Measurements from ENCODE around the gene INSL6. TPM values are rescaled to one million over a fixed set of nuclear protein-coding genes. Genes with fewer than 3 reads are reported as not detected.

The INSL6 gene
- polyA plus RNA-seq = 0.51 TPM
- long read RNA-seq, donor 1 = 0 reads
- long read RNA-seq, donor 2 = 0 reads
- long read RNA-seq, donor 3 = 0 reads
- long read RNA-seq, donor 4 = 0 reads
- long read RNA-seq, donor 5 = 0 reads
- long read RNA-seq, donor 6 = 0 reads
- long read RNA-seq, donor 7 = 0 reads
- long read RNA-seq, donor 8 = 0 reads
- long read RNA-seq, donor 9, partial matches to known transcripts = 13 of 13 reads
- long read RNA-seq, donor 9, other reads (novel, unspliced or antisense) = 0 of 13 reads
- long read RNA-seq, donor 10 = 0 reads
- long read RNA-seq, donor 11 = 0 reads

- H3K4me1 ChIP-seq (ENCODE audit: control insufficient read depth, insufficient read depth, low read length) = no peaks in the 10 kb centered on the region
- H3K36me3 ChIP-seq (ENCODE audit: control insufficient read depth, insufficient read depth, low read length) = no peaks in the 10 kb centered on the region
- WGBS (ENCODE audit: insufficient coverage, low lambda C conversion rate) = 100% methylated on average over 3 of the region's 44 CpGs
- peaks cover 3% of the 10 kb centered on the region for H3K9me3 ChIP-seq (ENCODE audit: control insufficient read depth, low read depth, low read length)
- H3K27ac ChIP-seq (ENCODE audit: low read length) = no peak within 1 kb of the TSS
- DNase-seq = no peak
- H3K27me3 ChIP-seq (ENCODE audit: control insufficient read depth, insufficient read depth, low read length) = peaks cover 4% of the 10 kb centered on the region
- no peak within 1 kb of the TSS for H3K4me3 ChIP-seq (ENCODE audit: low read length)
These were observed at the start of gene INSL6 for GRCh38 chr9:5185220-5185840. Gene INSL6 (minus strand): TSS chr9:5185639. CDS start chr9:5185602, 37 bp downstream.

DNA sequence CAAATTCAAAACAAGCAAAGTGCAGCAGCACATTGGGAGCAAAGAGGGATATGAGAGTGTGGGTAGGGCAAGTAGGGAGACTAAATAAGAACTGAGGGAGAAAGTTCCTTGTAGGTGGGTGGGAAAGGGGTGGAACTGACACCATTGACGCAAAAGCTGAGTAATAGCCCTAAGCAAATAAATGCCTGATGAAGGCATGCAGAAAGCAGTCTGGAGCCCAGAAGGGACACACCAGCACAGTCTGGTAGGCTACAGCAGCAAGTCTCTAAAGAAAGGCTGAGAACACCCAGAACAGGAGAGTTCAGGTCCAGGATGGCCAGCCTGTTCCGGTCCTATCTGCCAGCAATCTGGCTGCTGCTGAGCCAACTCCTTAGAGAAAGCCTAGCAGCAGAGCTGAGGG lies 45.8 kb upstream of the INSL6 start, which contains the start of gene INSL4:
Gene INSL4 (plus strand): TSS at position 208 of the 400 bp plus-strand sequence. CDS start 105 bp downstream, at position 313.
- no CpG with 5 or more reads among the region's 2 CpGs for WGBS (ENCODE audit: insufficient coverage, low lambda C conversion rate)
- H3K27me3 ChIP-seq (ENCODE audit: control insufficient read depth, insufficient read depth, low read length) = no peaks in the 10 kb centered on the region
- no peak within 1 kb of the TSS for H3K4me3 ChIP-seq (ENCODE audit: low read length)
- no peak within 1 kb of the TSS for H3K27ac ChIP-seq (ENCODE audit: low read length)
- H3K36me3 ChIP-seq (ENCODE audit: control insufficient read depth, insufficient read depth, low read length) = no peaks in the 10 kb centered on the region
- no peaks in the 10 kb centered on the region for H3K4me1 ChIP-seq (ENCODE audit: control insufficient read depth, insufficient read depth, low read length)
- DNase-seq = no peak
- H3K9me3 ChIP-seq (ENCODE audit: control insufficient read depth, low read depth, low read length) = no peaks in the 10 kb centered on the region

- Histone ChIP-seq H3K4me1 (ENCODE audit: control insufficient read depth, insufficient read depth, low read length) (no peaks in the 10 kb centered on the region), H3K4me3 (ENCODE audit: low read length) (no peak overlapping the region), H3K36me3 (ENCODE audit: control insufficient read depth, insufficient read depth, low read length) (no peaks in the 10 kb centered on the region), H3K27me3 (ENCODE audit: control insufficient read depth, insufficient read depth, low read length) (no peaks in the 10 kb centered on the region), H3K9me3 (ENCODE audit: control insufficient read depth, low read depth, low read length) (no peaks in the 10 kb centered on the region), H3K27ac (ENCODE audit: low read length) (no peak overlapping the region)
- 60% methylated on average over 2 of the region's 10 CpGs for WGBS (ENCODE audit: insufficient coverage, low lambda C conversion rate)
- DNase-seq = no peak
These were observed 45.1 kb upstream of the INSL6 start for GRCh38 chr9:5230554-5230953.

GRCh38 chr9:5205071-5205470 lies 19.6 kb upstream of the INSL6 start:
- Histone ChIP-seq H3K9me3 (ENCODE audit: control insufficient read depth, low read depth, low read length) (no peaks in the 10 kb centered on the region), H3K36me3 (ENCODE audit: control insufficient read depth, insufficient read depth, low read length) (no peaks in the 10 kb centered on the region), H3K4me1 (ENCODE audit: control insufficient read depth, insufficient read depth, low read length) (no peaks in the 10 kb centered on the region), H3K4me3 (ENCODE audit: low read length) (no peak overlapping the region), H3K27ac (ENCODE audit: low read length) (no peak overlapping the region), H3K27me3 (ENCODE audit: control insufficient read depth, insufficient read depth, low read length) (no peaks in the 10 kb centered on the region)
- DNase-seq = no peak

GRCh38 chr9:5195463-5195862 lies 10.0 kb upstream of the INSL6 start:
- Histone ChIP-seq H3K27ac (ENCODE audit: low read length) (no peak overlapping the region), H3K9me3 (ENCODE audit: control insufficient read depth, low read depth, low read length) (no peaks in the 10 kb centered on the region), H3K4me1 (ENCODE audit: control insufficient read depth, insufficient read depth, low read length) (no peaks in the 10 kb centered on the region), H3K36me3 (ENCODE audit: control insufficient read depth, insufficient read depth, low read length) (no peaks in the 10 kb centered on the region), H3K27me3 (ENCODE audit: control insufficient read depth, insufficient read depth, low read length) (no peaks in the 10 kb centered on the region), H3K4me3 (ENCODE audit: low read length) (no peak overlapping the region)
- WGBS (ENCODE audit: insufficient coverage, low lambda C conversion rate) = no CpG with 5 or more reads among the region's 1 CpG
- DNase-seq = peak; percentile 7 to 32

DNA sequence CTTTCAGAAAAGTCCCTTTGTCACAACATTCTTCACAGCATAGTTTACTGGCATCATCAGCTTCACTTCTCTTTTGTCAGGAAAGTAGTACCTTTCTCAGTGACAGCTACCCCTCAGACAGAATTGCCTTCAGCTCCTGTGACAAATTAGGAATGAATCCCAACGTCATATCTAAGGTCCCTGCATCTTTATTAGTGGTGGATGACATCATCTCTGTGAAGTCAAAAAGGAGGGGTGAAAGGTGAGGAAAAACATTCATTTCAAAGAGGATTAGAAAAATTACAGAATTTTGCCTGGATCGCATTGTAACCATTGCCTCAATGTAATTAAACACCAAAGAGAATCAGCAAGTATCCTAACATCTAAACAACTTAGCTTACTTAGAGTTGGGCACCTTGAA lies 7.9 kb upstream of the INSL6 start:
- Histone ChIP-seq H3K36me3 (ENCODE audit: control insufficient read depth, insufficient read depth, low read length) (no peaks in the 10 kb centered on the region), H3K4me3 (ENCODE audit: low read length) (no peak overlapping the region), H3K27ac (ENCODE audit: low read length) (no peak overlapping the region), H3K27me3 (ENCODE audit: control insufficient read depth, insufficient read depth, low read length) (peaks cover 4% of the 10 kb centered on the region), H3K4me1 (ENCODE audit: control insufficient read depth, insufficient read depth, low read length) (no peaks in the 10 kb centered on the region), H3K9me3 (ENCODE audit: control insufficient read depth, low read depth, low read length) (no peaks in the 10 kb centered on the region)
- no peak for DNase-seq
- no CpG with 5 or more reads among the region's 2 CpGs for WGBS (ENCODE audit: insufficient coverage, low lambda C conversion rate)

DNA sequence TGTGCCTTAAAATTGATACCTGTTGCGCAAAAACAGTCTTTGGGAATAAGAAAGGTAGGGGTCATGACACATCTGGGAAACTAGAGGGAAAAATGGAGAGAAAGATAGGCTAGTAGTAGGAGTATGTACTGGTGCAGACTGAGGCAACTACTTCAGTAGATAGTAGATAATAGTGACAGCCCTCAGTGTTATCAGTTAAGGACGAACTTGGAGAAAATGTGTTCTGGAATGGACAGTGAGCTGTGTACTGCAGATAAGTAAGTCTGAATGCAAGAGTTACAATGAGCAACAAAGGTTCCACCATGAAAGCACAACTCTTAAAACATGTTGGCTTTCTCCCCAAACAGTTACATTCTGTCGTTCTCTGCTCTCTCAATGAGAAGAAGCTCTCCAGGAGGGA lies 6.5 kb upstream of the INSL6 start:
- 100% methylated on average over 1 of the region's 3 CpGs for WGBS (ENCODE audit: insufficient coverage, low lambda C conversion rate)
- H3K27ac ChIP-seq (ENCODE audit: low read length) = no peak overlapping the region
- no peak overlapping the region for H3K4me3 ChIP-seq (ENCODE audit: low read length)
- no peaks in the 10 kb centered on the region for H3K36me3 ChIP-seq (ENCODE audit: control insufficient read depth, insufficient read depth, low read length)
- peaks cover 4% of the 10 kb centered on the region for H3K27me3 ChIP-seq (ENCODE audit: control insufficient read depth, insufficient read depth, low read length)
- no peak for DNase-seq
- no peaks in the 10 kb centered on the region for H3K9me3 ChIP-seq (ENCODE audit: control insufficient read depth, low read depth, low read length)
- no peaks in the 10 kb centered on the region for H3K4me1 ChIP-seq (ENCODE audit: control insufficient read depth, insufficient read depth, low read length)

DNA sequence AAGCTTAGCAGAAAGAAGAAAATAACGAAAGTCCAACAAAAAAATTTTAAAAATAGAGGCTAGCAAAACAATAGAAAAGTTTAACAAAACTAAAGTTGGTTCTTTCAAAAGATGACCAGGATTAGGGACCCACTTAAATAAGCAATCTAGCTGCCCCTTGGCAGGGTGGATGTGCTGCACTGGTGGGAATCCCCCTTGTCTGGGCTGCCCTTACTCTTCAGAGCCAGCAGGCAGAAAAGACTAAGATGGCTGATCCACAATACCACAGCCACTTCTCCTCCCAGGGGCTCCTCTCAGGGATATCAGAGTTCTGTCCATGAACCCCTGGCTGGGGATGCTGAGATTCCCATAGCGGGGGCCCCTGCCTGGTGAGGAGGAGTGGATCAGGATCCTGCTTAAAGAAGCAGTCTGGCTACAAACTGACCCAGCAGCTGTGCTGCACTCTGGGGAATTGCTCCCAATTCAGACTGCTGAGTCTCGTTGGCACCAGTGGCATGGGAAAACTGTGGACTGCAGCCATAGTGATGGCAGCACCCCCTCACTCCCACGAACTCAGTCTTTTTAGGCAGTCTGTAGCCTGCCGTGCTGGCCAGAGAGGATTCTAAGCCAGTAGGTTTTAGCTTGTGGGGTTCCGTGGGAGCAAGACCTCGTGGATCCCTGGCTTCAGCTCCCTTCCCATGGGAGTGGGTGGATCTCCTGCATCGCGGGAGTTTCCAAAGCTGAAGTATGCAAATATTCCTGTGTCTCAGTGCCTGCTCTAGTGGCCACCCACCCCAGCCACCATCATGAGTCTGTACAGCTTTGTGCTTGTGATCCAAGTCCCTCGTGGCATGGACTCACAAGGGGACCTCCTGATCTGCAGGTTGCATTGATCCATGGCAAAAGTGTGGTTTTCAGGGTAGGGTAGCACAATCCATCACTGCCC lies 2.9 kb upstream of the INSL6 start:
- no peak for DNase-seq
- Histone ChIP-seq H3K27me3 (ENCODE audit: control insufficient read depth, insufficient read depth, low read length) (peaks cover 4% of the 10 kb centered on the region), H3K4me1 (ENCODE audit: control insufficient read depth, insufficient read depth, low read length) (no peaks in the 10 kb centered on the region), H3K4me3 (ENCODE audit: low read length) (no peak overlapping the region), H3K36me3 (ENCODE audit: control insufficient read depth, insufficient read depth, low read length) (no peaks in the 10 kb centered on the region), H3K9me3 (ENCODE audit: control insufficient read depth, low read depth, low read length) (peaks cover 3% of the 10 kb centered on the region), H3K27ac (ENCODE audit: low read length) (no peak overlapping the region)
- WGBS (ENCODE audit: insufficient coverage, low lambda C conversion rate) = 82% methylated on average over 1 of the region's 10 CpGs

DNA sequence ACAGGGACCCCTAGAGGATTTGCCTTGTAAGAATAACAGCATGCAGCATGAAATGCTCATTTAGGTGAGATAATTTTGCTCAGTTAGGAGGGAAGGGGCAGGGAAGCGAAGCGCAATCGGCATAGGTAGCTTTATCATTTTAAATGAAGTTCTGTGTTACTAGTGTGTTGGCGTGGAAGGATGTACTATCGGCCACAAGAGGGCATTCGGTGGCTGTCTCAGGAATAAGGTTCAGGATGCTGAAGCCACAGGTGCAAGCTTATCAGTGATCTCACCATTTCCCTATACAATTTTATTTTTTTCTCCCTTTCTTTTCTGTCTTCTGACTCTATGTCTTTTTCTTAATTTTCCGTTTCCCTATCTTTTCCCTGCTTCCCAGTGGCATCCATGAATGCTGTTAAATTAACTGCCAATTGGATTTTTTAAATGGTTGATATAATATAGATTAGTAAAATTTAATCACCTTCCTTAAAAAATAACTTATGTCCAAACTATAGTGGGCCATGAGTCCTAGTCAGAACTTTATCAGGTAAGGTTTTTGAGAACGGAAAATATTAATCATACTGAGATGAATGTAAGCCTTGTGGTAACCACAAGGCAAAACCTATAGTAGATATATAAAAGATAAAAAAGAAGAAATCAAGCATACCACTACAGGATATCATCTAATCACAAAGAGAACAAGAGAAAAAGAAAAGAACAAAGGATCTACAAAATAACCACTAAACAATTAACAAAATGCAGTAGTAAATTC lies 1.2 kb upstream of the INSL6 start:
- H3K9me3 ChIP-seq (ENCODE audit: control insufficient read depth, low read depth, low read length) = peaks cover 3% of the 10 kb centered on the region
- H3K27me3 ChIP-seq (ENCODE audit: control insufficient read depth, insufficient read depth, low read length) = peaks cover 4% of the 10 kb centered on the region
- no peaks in the 10 kb centered on the region for H3K36me3 ChIP-seq (ENCODE audit: control insufficient read depth, insufficient read depth, low read length)
- no peaks in the 10 kb centered on the region for H3K4me1 ChIP-seq (ENCODE audit: control insufficient read depth, insufficient read depth, low read length)
- H3K27ac ChIP-seq (ENCODE audit: low read length) = no peak overlapping the region
- no peak overlapping the region for H3K4me3 ChIP-seq (ENCODE audit: low read length)
- WGBS (ENCODE audit: insufficient coverage, low lambda C conversion rate) = 13% methylated on average over 5 of the region's 8 CpGs
- DNase-seq = peak; percentile 39 to 42

DNA sequence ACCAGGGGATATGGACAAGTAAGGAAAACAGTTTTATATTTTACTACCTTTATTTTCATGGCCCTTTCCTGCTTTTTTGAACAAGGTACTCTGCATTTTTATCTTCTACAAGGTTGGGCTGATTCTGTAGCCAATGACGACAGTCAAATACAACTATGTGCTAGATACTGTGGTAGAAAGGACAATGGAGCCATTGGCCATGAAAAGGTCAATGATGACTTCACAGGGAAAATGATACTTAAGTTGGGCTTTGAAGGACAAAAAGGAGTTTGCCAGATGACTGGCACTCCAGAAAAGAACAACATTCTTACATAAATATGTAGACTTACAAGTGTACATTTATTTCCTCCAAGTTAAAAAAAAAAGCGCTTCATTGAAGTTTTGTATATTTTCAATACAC lies 663 bp downstream of the INSL6 start:
- Histone ChIP-seq H3K36me3 (ENCODE audit: control insufficient read depth, insufficient read depth, low read length) (no peaks in the 10 kb centered on the region), H3K4me1 (ENCODE audit: control insufficient read depth, insufficient read depth, low read length) (no peaks in the 10 kb centered on the region), H3K4me3 (ENCODE audit: low read length) (no peak overlapping the region), H3K27ac (ENCODE audit: low read length) (no peak overlapping the region), H3K9me3 (ENCODE audit: control insufficient read depth, low read depth, low read length) (peaks cover 3% of the 10 kb centered on the region), H3K27me3 (ENCODE audit: control insufficient read depth, insufficient read depth, low read length) (peaks cover 4% of the 10 kb centered on the region)
- WGBS (ENCODE audit: insufficient coverage, low lambda C conversion rate) = 92% methylated on average over 2 of the region's 2 CpGs
- no peak for DNase-seq

Measured in large intestine (tissue), 12 donors.